Muscle layer of colon (tissue), 2 donors: ENCODE measurements around the gene CNOT4.
A peak's percentile ranks its signal among the peaks of the same experiment; 100 is the strongest.

Experiments
- H3K27ac ChIP-seq: one replicate; pipeline ENCODE4 v1.7.0; 2013; ENCODE audit warnings: low read depth, mild to moderate bottlenecking, low read length, moderate library complexity
- H3K27me3 ChIP-seq, 2 donors: one replicate each; pipeline ENCODE4 v1.7.0; 2013; ENCODE audit warnings: low read length in 2 of 2, mild to moderate bottlenecking in 2 of 2; ENCODE audit not compliant: insufficient read depth in 2 of 2, control insufficient read depth in 1 of 2
- H3K36me3 ChIP-seq: one replicate; pipeline ENCODE4 v1.7.0; 2013; ENCODE audit warnings: mild to moderate bottlenecking, low read length; ENCODE audit not compliant: insufficient read depth
- H3K4me1 ChIP-seq: one replicate; pipeline ENCODE4 v1.7.0; 2013; ENCODE audit warnings: mild to moderate bottlenecking, low read length; ENCODE audit not compliant: insufficient read depth
- H3K4me3 ChIP-seq, 2 donors: one replicate each; pipeline ENCODE4 v1.7.0; 2013; ENCODE audit warnings: low read length in 2 of 2, low read depth in 1 of 2, mild to moderate bottlenecking in 1 of 2, moderate library complexity in 1 of 2
- H3K9ac ChIP-seq: one replicate; pipeline ENCODE4 v1.7.0; 2013; ENCODE audit warnings: low read length
- H3K9me3 ChIP-seq: one replicate; pipeline ENCODE4 v1.7.0; 2013; ENCODE audit warnings: mild to moderate bottlenecking, low read length
- donor health status: abdominal sarcoma.
- donor health status: Adenocarcinoma of cecum.

The CNOT4 gene

DNA sequence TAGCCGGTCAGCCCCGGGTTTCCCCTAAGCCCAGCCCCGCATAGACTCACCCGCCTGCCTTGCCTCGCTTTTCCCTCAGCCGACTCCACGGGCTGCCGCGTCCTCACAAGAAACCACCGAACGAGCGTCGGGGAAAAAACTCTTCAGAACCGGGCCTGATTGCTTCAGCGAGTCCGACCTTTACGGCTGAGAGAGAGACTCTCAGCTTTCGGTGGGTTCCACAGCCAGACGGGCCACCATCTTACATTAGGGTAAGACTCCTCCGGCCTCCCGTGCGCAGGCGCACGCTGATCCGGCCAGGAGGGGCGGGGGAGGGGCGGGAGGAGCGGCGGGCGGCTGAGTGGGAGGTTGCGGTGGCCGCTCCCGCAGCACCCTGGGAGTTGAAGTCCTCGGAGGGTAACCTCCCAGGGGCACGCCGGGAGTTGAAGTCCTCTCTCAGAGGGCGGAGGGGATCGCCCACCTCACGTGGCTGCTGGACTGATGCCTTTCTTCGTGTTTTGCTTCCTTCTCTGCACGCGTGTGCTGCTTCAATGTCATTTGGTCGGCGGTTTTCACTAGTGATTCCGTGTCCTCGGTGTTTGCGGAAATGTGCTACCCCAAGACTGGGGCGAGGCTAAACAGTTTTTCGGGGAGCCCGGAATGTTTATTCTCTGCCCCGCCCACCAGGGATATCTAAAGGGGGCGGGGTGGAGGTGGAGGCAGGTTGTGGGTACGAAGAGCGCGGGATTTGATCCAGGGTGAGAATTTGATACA lies at the start of gene CNOT4:
CNOT4 (minus strand) TSS at position 264 of the 753 bp plus-strand sequence. CDS start 71,771 bp downstream, outside the sequence.
- Histone ChIP-seq H3K9ac (peak within 1 kb of the TSS; percentile 87), H3K9me3 (no peaks in the 10 kb centered on the region), H3K4me3 (peak within 1 kb of the TSS; percentile 73 to 99), H3K36me3 (no peaks in the 10 kb centered on the region), H3K4me1 (peaks cover 20% of the 10 kb centered on the region), H3K27ac (peak within 1 kb of the TSS; percentile 94), H3K27me3 (no peaks in the 10 kb centered on the region)

GRCh38 chr7:135558881-135559280 lies 49.0 kb upstream of the CNOT4 start:
- H3K4me3 ChIP-seq = peak overlapping the region; percentile 72 to 98
- no peaks in the 10 kb centered on the region for H3K9me3 ChIP-seq
- peak overlapping the region; percentile 93 for H3K27ac ChIP-seq
- no peaks in the 10 kb centered on the region for H3K36me3 ChIP-seq
- peaks cover 3% of the 10 kb centered on the region for H3K4me1 ChIP-seq
- no peaks in the 10 kb centered on the region for H3K27me3 ChIP-seq
- peak overlapping the region; percentile 92 for H3K9ac ChIP-seq

DNA sequence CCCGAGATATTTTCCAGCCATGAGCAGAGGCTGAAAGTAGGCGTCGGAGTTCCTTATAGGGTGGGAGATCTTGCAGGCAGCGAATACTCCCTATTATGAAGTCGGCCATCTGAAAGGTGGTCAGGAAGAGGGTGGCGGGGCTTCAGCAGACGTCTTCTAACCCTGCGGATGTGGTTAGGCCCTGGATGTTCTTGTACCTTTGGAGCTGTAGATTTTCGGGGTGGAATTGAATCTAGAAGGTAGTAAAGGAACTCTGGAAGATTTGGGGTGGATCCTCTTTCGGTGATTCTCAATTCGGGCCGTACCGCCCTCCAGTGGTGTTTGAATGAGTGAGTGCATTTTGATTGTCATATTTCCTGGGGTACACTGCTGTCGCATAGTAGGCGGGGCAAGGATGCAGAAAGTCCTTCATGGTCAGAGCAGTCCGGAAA lies 48.5 kb upstream of the CNOT4 start:
- Histone ChIP-seq H3K4me3 (peak overlapping the region; percentile 72 to 98), H3K4me1 (peaks cover 3% of the 10 kb centered on the region), H3K27me3 (no peaks in the 10 kb centered on the region), H3K36me3 (no peaks in the 10 kb centered on the region), H3K9ac (peak overlapping the region; percentile 92), H3K27ac (peak overlapping the region; percentile 93), H3K9me3 (no peaks in the 10 kb centered on the region)

DNA sequence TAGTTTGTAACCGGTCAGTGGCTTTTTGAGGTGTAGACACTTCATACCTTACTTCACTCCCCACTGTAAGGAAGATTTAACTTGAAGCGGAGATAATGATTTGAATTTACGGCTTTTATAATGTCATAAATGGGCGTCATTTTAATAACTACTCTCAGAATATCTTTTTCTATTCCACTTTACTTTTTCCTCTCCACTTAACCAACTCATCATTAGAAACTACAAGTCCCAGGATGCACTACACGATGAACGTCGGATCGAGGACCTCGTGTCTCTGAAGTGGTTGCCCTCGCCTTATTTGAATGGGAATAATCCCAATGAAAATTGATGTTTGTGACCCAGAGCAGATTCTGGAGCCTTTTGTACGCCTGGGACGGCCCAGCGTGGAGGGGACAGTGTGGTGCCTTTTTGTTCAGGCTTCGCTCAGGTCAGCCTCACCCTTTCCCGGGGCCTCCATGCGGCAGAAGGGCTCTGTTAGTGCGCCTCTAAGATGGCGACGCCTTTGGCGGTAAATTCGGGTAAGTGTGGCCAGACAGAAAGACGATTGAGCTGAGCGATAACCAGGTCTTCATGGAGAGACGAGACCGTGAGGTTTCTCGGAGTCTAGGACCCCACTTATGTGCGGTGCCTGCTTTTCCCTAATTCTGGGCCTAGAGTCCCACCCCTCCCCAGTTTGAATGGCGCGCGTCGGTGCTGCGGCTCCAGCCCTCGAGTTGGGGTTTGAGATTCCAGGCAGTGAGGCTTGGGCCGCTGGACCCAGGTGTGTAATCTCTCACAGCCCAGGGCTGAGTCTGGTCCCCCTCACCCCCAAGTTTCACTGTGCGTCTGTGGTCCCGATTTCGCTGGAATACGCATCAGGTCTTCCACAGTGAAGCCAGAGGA lies 47.8 kb upstream of the CNOT4 start, which contains the start of gene NUP205:
NUP205 (plus strand) TSS at position 463 of the 882 bp plus-strand sequence; CDS start at position 491, 28 bp downstream.
- H3K27ac ChIP-seq = peak within 1 kb of the TSS; percentile 93
- no peaks in the 10 kb centered on the region for H3K27me3 ChIP-seq
- peaks cover 3% of the 10 kb centered on the region for H3K4me1 ChIP-seq
- H3K36me3 ChIP-seq = no peaks in the 10 kb centered on the region
- H3K4me3 ChIP-seq = peak within 1 kb of the TSS; percentile 72 to 98
- H3K9me3 ChIP-seq = no peaks in the 10 kb centered on the region
- peak within 1 kb of the TSS; percentile 92 for H3K9ac ChIP-seq

- Histone ChIP-seq H3K4me1 (no peaks in the 10 kb centered on the region), H3K4me3 (no peak overlapping the region), H3K27me3 (no peaks in the 10 kb centered on the region), H3K9me3 (no peaks in the 10 kb centered on the region), H3K36me3 (no peaks in the 10 kb centered on the region), H3K9ac (no peak overlapping the region), H3K27ac (no peak overlapping the region)
Observed at GRCh38 chr7:135553346-135553745, 43.4 kb upstream of the CNOT4 start.

GRCh38 chr7:135552148-135552547 lies 42.2 kb upstream of the CNOT4 start:
- H3K9ac ChIP-seq = no peak overlapping the region
- no peak overlapping the region for H3K4me3 ChIP-seq
- no peaks in the 10 kb centered on the region for H3K4me1 ChIP-seq
- H3K27me3 ChIP-seq = no peaks in the 10 kb centered on the region
- no peaks in the 10 kb centered on the region for H3K36me3 ChIP-seq
- no peaks in the 10 kb centered on the region for H3K9me3 ChIP-seq
- H3K27ac ChIP-seq = no peak overlapping the region

DNA sequence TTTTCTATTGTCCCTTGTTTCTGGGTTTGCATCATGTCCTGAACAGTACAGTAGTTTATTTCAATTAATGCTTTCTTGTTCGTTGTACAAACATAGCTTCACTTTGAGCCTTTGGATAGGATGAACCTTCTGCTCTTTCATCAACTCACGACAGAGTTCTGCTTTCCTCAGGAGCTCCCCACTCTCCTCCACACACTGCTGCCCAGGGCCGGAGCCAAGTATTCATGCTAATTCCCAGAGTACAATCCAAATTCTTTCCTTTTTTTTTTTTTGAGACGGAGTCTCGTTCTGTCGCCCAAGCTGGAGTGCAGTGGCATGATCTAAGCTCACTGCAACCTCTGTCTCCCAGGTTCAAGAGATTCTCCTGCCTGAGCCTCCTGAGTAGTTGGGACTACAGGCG lies 40.3 kb upstream of the CNOT4 start:
- Histone ChIP-seq H3K36me3 (no peaks in the 10 kb centered on the region), H3K9me3 (no peaks in the 10 kb centered on the region), H3K27me3 (no peaks in the 10 kb centered on the region), H3K27ac (no peak overlapping the region), H3K9ac (no peak overlapping the region), H3K4me1 (no peaks in the 10 kb centered on the region), H3K4me3 (no peak overlapping the region)

DNA sequence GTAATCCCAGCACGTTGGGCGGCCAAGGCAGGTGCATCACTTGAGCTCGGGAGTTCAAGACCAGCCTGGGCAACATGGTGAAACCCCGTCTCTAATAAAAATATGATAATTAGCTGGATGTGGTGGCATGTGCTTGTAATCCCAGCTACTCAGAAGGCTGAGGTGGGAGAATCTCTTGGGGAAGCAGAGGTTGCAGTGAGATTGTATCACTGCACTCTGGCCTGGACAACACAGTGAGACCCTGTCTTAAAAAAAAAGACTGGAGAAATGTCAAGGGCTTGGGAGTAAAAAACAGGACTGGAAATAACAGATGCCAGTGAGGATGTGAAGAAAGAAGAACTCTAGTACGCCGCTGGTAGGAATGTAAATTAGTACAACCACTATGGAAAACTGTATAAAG lies 31.1 kb upstream of the CNOT4 start:
- Histone ChIP-seq H3K27me3 (no peaks in the 10 kb centered on the region), H3K36me3 (no peaks in the 10 kb centered on the region), H3K9ac (no peak overlapping the region), H3K4me3 (no peak overlapping the region), H3K9me3 (no peaks in the 10 kb centered on the region), H3K27ac (no peak overlapping the region), H3K4me1 (no peaks in the 10 kb centered on the region)

GRCh38 chr7:135539629-135540028 lies 29.7 kb upstream of the CNOT4 start:
- Histone ChIP-seq H3K27me3 (no peaks in the 10 kb centered on the region), H3K4me1 (no peaks in the 10 kb centered on the region), H3K9ac (no peak overlapping the region), H3K9me3 (no peaks in the 10 kb centered on the region), H3K4me3 (no peak overlapping the region), H3K27ac (no peak overlapping the region), H3K36me3 (no peaks in the 10 kb centered on the region)

- H3K4me1 ChIP-seq = no peaks in the 10 kb centered on the region
- H3K27me3 ChIP-seq = no peaks in the 10 kb centered on the region
- no peak overlapping the region for H3K27ac ChIP-seq
- no peaks in the 10 kb centered on the region for H3K9me3 ChIP-seq
- no peak overlapping the region for H3K4me3 ChIP-seq
- H3K36me3 ChIP-seq = no peaks in the 10 kb centered on the region
- no peak overlapping the region for H3K9ac ChIP-seq
Observed at GRCh38 chr7:135538376-135538775, 28.5 kb upstream of the CNOT4 start.

- Histone ChIP-seq H3K9ac (no peak overlapping the region), H3K27me3 (no peaks in the 10 kb centered on the region), H3K9me3 (no peaks in the 10 kb centered on the region), H3K27ac (no peak overlapping the region), H3K4me1 (no peaks in the 10 kb centered on the region), H3K36me3 (no peaks in the 10 kb centered on the region), H3K4me3 (no peak overlapping the region)
Observed at GRCh38 chr7:135537905-135538304, 28.0 kb upstream of the CNOT4 start.
